Measurements from ENCODE around the gene RTKN.

- TF ChIP-seq CTCF (IDR thresholded peaks at IDR 0.05), result no peak
- no peak for TF ChIP-seq KDM1A (IDR thresholded peaks at IDR 0.05; ENCODE audit: low read depth)
- TF ChIP-seq RAD21 (conservative IDR thresholded peaks at IDR 0.05 in 1 of 2, IDR thresholded peaks at IDR 0.05 in 1 of 2), result no peak
- TF ChIP-seq POLR2A (IDR thresholded peaks at IDR 0.05; ENCODE audit: low read length), result no peak
- no peak for TF ChIP-seq ATOH8 (CRISPR knock-in tag; IDR thresholded peaks at IDR 0.05; ENCODE audit: low read depth)
- no peak for TF ChIP-seq CBX2 (IDR thresholded peaks at IDR 0.05; ENCODE audit: borderline replicate concordance, low read depth)
- no peak for TF ChIP-seq CHD2 (IDR thresholded peaks at IDR 0.05; ENCODE audit: low read length, partially characterized antibody)
- TF ChIP-seq TP53 (CRISPR knock-in tag; IDR thresholded peaks at IDR 0.05), result no peak
- no peak for TF ChIP-seq HOXB5 (CRISPR knock-in tag; IDR thresholded peaks at IDR 0.05)
Measured at GRCh38 chr2:74427551-74427950, 14.2 kb downstream of the RTKN start.

All from A549 (cell line).